ENCODE data around the gene SOX13. TPM values are rescaled to one million over a fixed set of nuclear protein-coding genes. Genes with fewer than 3 reads are reported as not detected.

The SOX13 gene
- total RNA-seq, 4 donors from 2014 or later, result 12.1 to 34.1 (median 33.4) TPM

- Histone ChIP-seq H3K27ac (peak overlapping the region; percentile 77 to 88 (median 81)), H3K4me3 (no peak overlapping the region), H3K4me1 (peaks cover 53 to 67% (median 58%) of the 10 kb centered on the region in 4 donors), H3K9me3 (no peaks in the 10 kb centered on the region), H3K36me3 (no peaks in the 10 kb centered on the region), H3K27me3 (no peaks in the 10 kb centered on the region)
- TF ChIP-seq EP300 (IDR thresholded peaks at IDR 0.05; ENCODE audit: low read depth), result no peak
- WGBS, 2 donors (ENCODE audit: low coverage in 1 of 2), result 48 to 62% methylated on average over 2 of the region's 2 CpGs
- in situ Hi-C loops (cut with MboI; ENCODE audit: low pct_ligation_motif_present in 1 of 4, low pct_unique_long_range_greater_than_20kb in 1 of 4, low sequenced_read_pairs in 3 of 4) (no loop called here), intact Hi-C loops (cut with DNase I; ENCODE audit: low total_unique reads) (no loop called here)
- no peak for DNase-seq
Observed at GRCh38 chr1:204093781-204094180, 20.9 kb downstream of the SOX13 start.

GRCh38 chr1:204094313-204094729, 21.4 kb downstream of the SOX13 start:
- Histone ChIP-seq H3K36me3 (no peaks in the 10 kb centered on the region), H3K4me1 (peaks cover 48 to 62% (median 52%) of the 10 kb centered on the region in 4 donors), H3K27ac (peak overlapping the region; percentile 31 to 88 (median 81)), H3K4me3 (no peak overlapping the region), H3K27me3 (no peaks in the 10 kb centered on the region), H3K9me3 (no peaks in the 10 kb centered on the region)
- WGBS, 2 donors (ENCODE audit: low coverage in 1 of 2), result 65% methylated on average over 6 of the region's 6 CpGs; no CpG with 5 or more reads in 1 of the 2 donors
- no peak for DNase-seq
- in situ Hi-C loops (cut with MboI; ENCODE audit: low pct_ligation_motif_present in 1 of 4, low pct_unique_long_range_greater_than_20kb in 1 of 4, low sequenced_read_pairs in 3 of 4), result no loop called here
- intact Hi-C loops (cut with DNase I; ENCODE audit: low total_unique reads), result no loop called here
- TF ChIP-seq EP300 (IDR thresholded peaks at IDR 0.05; ENCODE audit: low read depth) (no peak), POLR2AphosphoS5 (IDR thresholded peaks at IDR 0.05) (no peak), CTCF (IDR thresholded peaks at IDR 0.05) (no peak), POLR2A (IDR thresholded peaks at IDR 0.05) (no peak)

- WGBS, 2 donors (ENCODE audit: low coverage in 1 of 2), result 72 to 93% methylated on average over 3 to 15 of the region's 15 CpGs
- H3K9me3 ChIP-seq, result no peaks in the 10 kb centered on the region
- intact Hi-C loops (cut with DNase I; ENCODE audit: low total_unique reads), result no loop called here
- TF ChIP-seq EP300 (IDR thresholded peaks at IDR 0.05; ENCODE audit: low read depth) (no peak), POLR2A (IDR thresholded peaks at IDR 0.05) (no peak), POLR2AphosphoS5 (IDR thresholded peaks at IDR 0.05) (no peak), CTCF (IDR thresholded peaks at IDR 0.05) (no peak)
- no peak overlapping the region for H3K4me3 ChIP-seq
- in situ Hi-C loops (cut with MboI; ENCODE audit: low pct_ligation_motif_present in 1 of 4, low pct_unique_long_range_greater_than_20kb in 1 of 4, low sequenced_read_pairs in 3 of 4), result no loop called here
- no peaks in the 10 kb centered on the region for H3K27me3 ChIP-seq
- H3K36me3 ChIP-seq, result no peaks in the 10 kb centered on the region
- peak; percentile 30 for DNase-seq
- H3K4me1 ChIP-seq, result peaks cover 41 to 55% (median 45%) of the 10 kb centered on the region in 4 donors
- H3K27ac ChIP-seq, result peak overlapping the region in 3 of 4 donors; percentile 31 to 88 (median 79)
Observed at GRCh38 chr1:204094856-204095634, 22.1 kb downstream of the SOX13 start.

GRCh38 chr1:204096931-204097330, 24.0 kb downstream of the SOX13 start:
- Histone ChIP-seq H3K4me3 (no peak overlapping the region), H3K36me3 (no peaks in the 10 kb centered on the region), H3K27ac (no peak overlapping the region), H3K4me1 (peaks cover 29 to 38% (median 33%) of the 10 kb centered on the region in 4 donors), H3K9me3 (no peaks in the 10 kb centered on the region), H3K27me3 (no peaks in the 10 kb centered on the region)
- TF ChIP-seq POLR2AphosphoS5 (IDR thresholded peaks at IDR 0.05) (no peak), CTCF (IDR thresholded peaks at IDR 0.05) (no peak), EP300 (IDR thresholded peaks at IDR 0.05; ENCODE audit: low read depth) (no peak), POLR2A (IDR thresholded peaks at IDR 0.05) (no peak)
- in situ Hi-C loops (cut with MboI; ENCODE audit: low pct_ligation_motif_present in 1 of 4, low pct_unique_long_range_greater_than_20kb in 1 of 4, low sequenced_read_pairs in 3 of 4), result no loop called here
- 64 to 88% methylated on average over 2 to 3 of the region's 3 CpGs for WGBS, 2 donors (ENCODE audit: low coverage in 1 of 2)
- DNase-seq, result no peak
- intact Hi-C loops (cut with DNase I; ENCODE audit: low total_unique reads), result no loop called here

All from transverse colon (tissue), 4 donors.